HepG2 (cell line): ENCODE data around the gene SHISAL1. TPM values are rescaled to one million over a fixed set of nuclear protein-coding genes. Genes with fewer than 3 reads are reported as not detected.

Experiments
- ATAC-seq: fragments of 200-7000 bp; cut with Tn5 transposase; 3 replicates; pipeline ENCODE4 v1.9.1; 2020; ENCODE audit warnings: mild to moderate bottlenecking, moderate library complexity
- BruUV-seq: library from RNA; stranded (reverse); fragments of 400-500 nt; replicated peaks from 2 replicates; lab custom pipeline; 2021; lab: Mats Ljungman, UMichigan
- CTCF ChIA-PET: fragments of 300-600 bp; formaldehyde crosslinking; extraction: SDS; loops from one replicate; lab custom pipeline; 2021; ENCODE audit warnings: low total read pairs, inconsistent platforms, low intra/inter-chr PET ratio; lab: Yijun Ruan, JAX
- POLR2A ChIA-PET: fragments of 350-600 bp; sonication (Branson Sonifier 250); formaldehyde crosslinking; loops from one replicate; lab custom pipeline; 2020; ENCODE audit warnings: antibody characterized with exemption, inconsistent platforms; lab: Yijun Ruan, JAX
- DNase-seq: peaks from one replicate; pipeline ENCODE4 v3.0.0-alpha.2; 2015; ENCODE audit warnings: low spot score
- FAIRE-seq: peaks from 3 replicates; lab custom pipeline; 2011; peaks lifted over from hg19 to GRCh38; lab: Jason Lieb, UNC
- H2AFZ ChIP-seq: one replicate; pipeline ENCODE4 v1.6.1; 2011; ENCODE audit warnings: low read length, inconsistent platforms
- H3K27ac ChIP-seq: fragments of 300-600 bp; 3 replicates; pipeline ENCODE4 v1.8.0; 2011; ENCODE audit warnings: mixed run types, mild to moderate bottlenecking, mixed read lengths, low read length, inconsistent platforms; ENCODE audit not compliant: insufficient read depth; ENCODE audit errors: extremely low read length
- H3K27me3 ChIP-seq, 2 experiments: fragments of 200-600 bp in 1 of 2; 2 replicates in 1 of 2; 3 replicates in 1 of 2; pipeline versions ENCODE4 v1.6.0 to v1.8.0; 2011; ENCODE audit warnings: low read length in 2 of 2, mild to moderate bottlenecking in 2 of 2, moderate library complexity in 2 of 2, inconsistent platforms in 1 of 2; ENCODE audit not compliant: insufficient read depth in 2 of 2, control insufficient read depth in 1 of 2
- H3K36me3 ChIP-seq, 2 experiments: fragments of 200-600 bp in 1 of 2; replicated peaks in 1 of 2; 2 replicates in 1 of 2; 3 replicates in 1 of 2; pipeline versions ENCODE4 v1.5.1 to v1.8.0; 2011; ENCODE audit warnings: low read length in 2 of 2, inconsistent platforms in 1 of 2; ENCODE audit not compliant: insufficient read depth in 2 of 2, control insufficient read depth in 1 of 2
- H3K4me1 ChIP-seq: 2 replicates; pipeline ENCODE4 v1.5.1; 2012; ENCODE audit warnings: low read length, inconsistent platforms; ENCODE audit not compliant: insufficient read depth
- H3K4me2 ChIP-seq: 2 replicates; pipeline ENCODE4 v1.6.0; 2011; ENCODE audit warnings: low read depth, low read length, inconsistent platforms
- H3K4me3 ChIP-seq, 3 experiments: fragments of 200-600 bp in 1 of 3; sonication (generic), shearing (Covaris generic) in 1 of 3; replicated peaks in 1 of 3; 2 replicates each; pipeline ENCODE4 v1.5.1; 2011 to 2016; ENCODE audit warnings: low read length in 3 of 3, inconsistent platforms in 2 of 3, low read depth in 2 of 3, mild to moderate bottlenecking in 2 of 3, control low read depth in 1 of 3, mixed read lengths in 1 of 3; ENCODE audit not compliant: insufficient read depth in 1 of 3
- H3K79me2 ChIP-seq: one replicate; pipeline ENCODE4 v1.6.1; 2011; ENCODE audit warnings: low read length, inconsistent platforms; ENCODE audit not compliant: insufficient read depth
- H3K9ac ChIP-seq: 2 replicates; pipeline ENCODE4 v1.6.0; 2011; ENCODE audit warnings: mild to moderate bottlenecking, low read depth, low read length, inconsistent platforms; ENCODE audit not compliant: insufficient read depth
- H3K9me3 ChIP-seq: 2 replicates; pipeline ENCODE4 v1.5.1; 2012; ENCODE audit warnings: mild to moderate bottlenecking, low read length
- H4K20me1 ChIP-seq: 2 replicates; pipeline ENCODE4 v1.6.0; 2011; ENCODE audit warnings: inconsistent platforms, mild to moderate bottlenecking, low read length, moderate library complexity; ENCODE audit not compliant: insufficient read depth
- HHEX ChIP-seq: IDR thresholded peaks from 2 replicates; pipeline ENCODE4 v1.6.1; 2016; ENCODE audit warnings: control low read depth
- NFIB ChIP-seq: sonication (generic); formaldehyde crosslinking; IDR thresholded peaks from 2 replicates; pipeline ENCODE4 v1.9.0; 2021; ENCODE audit warnings: missing genetic modification reagents, mild to moderate bottlenecking, borderline replicate concordance
- PRDM10 ChIP-seq: sonication (generic); formaldehyde crosslinking; IDR thresholded peaks from 2 replicates; pipeline ENCODE4 v1.4.0; 2020; ENCODE audit warnings: low read depth, missing genetic modification reagents
- SRSF9 ChIP-seq: fragments of 200-400 bp; formaldehyde crosslinking; IDR thresholded peaks from 2 replicates; pipeline ENCODE4 v1.6.1; 2018; ENCODE audit warnings: borderline replicate concordance, mild to moderate bottlenecking, low read depth, low read length; ENCODE audit not compliant: insufficient read depth, poor library complexity, severe bottlenecking
- ZKSCAN5 ChIP-seq: sonication (generic); formaldehyde crosslinking; IDR thresholded peaks from 2 replicates; pipeline ENCODE4 v1.5.1; 2020; ENCODE audit warnings: mild to moderate bottlenecking, missing genetic modification reagents
- ZNF597 ChIP-seq: sonication (generic); formaldehyde crosslinking; IDR thresholded peaks from 2 replicates; pipeline ENCODE4 v1.5.0; 2020; ENCODE audit warnings: missing genetic modification reagents
- ZNF768 ChIP-seq: sonication (generic); formaldehyde crosslinking; IDR thresholded peaks from 2 replicates; pipeline ENCODE4 v1.4.0; 2020; ENCODE audit warnings: missing genetic modification reagents
- WGBS: methylation state at CpG from one replicate; pipeline ENCODE4 v1.1.6; 2017; ENCODE audit warnings: low lambda C conversion rate; 5-methylcytosine and 5-hydroxymethylcytosine counted together
- in situ Hi-C: cut with HindIII; loops from 2 replicates; pipeline ENCODE4 v1.10.0; 2017; ENCODE audit warnings: low pct_unique_long_range_greater_than_20kb; ENCODE audit not compliant: extremely low pct_ligation_motif_present
- intact Hi-C: fragments of 100-400 bp; cut with micrococcal nuclease; formaldehyde crosslinking; loops from one replicate; pipeline ENCODE4 v1.10.0; 2022; ENCODE audit not compliant: unreplicated experiment
- polyA plus RNA-seq, 8 experiments: library from polyadenylated mRNA; depleted of rRNA in 3 of 8; stranded (reverse) in 7 of 8; unstranded in 1 of 8; fragments of >200 nt; fragmentation: Illumina TruSeq in 4 of 8; extraction: Trizol in 4 of 8; gene quantifications; 2 replicates each; pipeline versions ENCODE4 v1.2.1 to v1.2.3, GENCODE V29; 2011 to 2016; ENCODE audit warnings: low read depth in 4 of 8, missing spikeins in 1 of 8, mixed read lengths in 1 of 8; ENCODE audit not compliant: insufficient read depth in 1 of 8
- total RNA-seq, 5 experiments: library from RNA; depleted of rRNA; stranded (reverse); fragments of >200 nt; fragmentation: Illumina TruSeq; extraction: Trizol; gene quantifications; 2 replicates each; pipeline ENCODE4 v1.2.3, GENCODE V29; 2016; ENCODE audit warnings: low read depth in 1 of 5

Gene SHISAL1
- total and polyA plus RNA-seq, 2 of the 13 experiments (the other 11 are each of a cell fraction or from before 2014, with no cell fraction given): not detected

GRCh38 chr22:44344407-44344806 lies 31.7 kb upstream of the SHISAL1 start (continued):
- TF ChIP-seq ZNF597 (CRISPR knock-in tag): no peak
- TF ChIP-seq ZKSCAN5 (CRISPR knock-in tag): no peak
- TF ChIP-seq HHEX (CRISPR knock-in tag): no peak
- no peak for TF ChIP-seq PRDM10 (CRISPR knock-in tag)
- no peak for TF ChIP-seq SRSF9

GRCh38 chr22:44342347-44342956 lies 29.7 kb upstream of the SHISAL1 start:
- H3K4me3 ChIP-seq: no peak overlapping the region
- H3K4me1 ChIP-seq: no peaks in the 10 kb centered on the region
- no peaks in the 10 kb centered on the region for H3K9me3 ChIP-seq
- 0% methylated on average over 2 of the region's 5 CpGs for WGBS
- TF ChIP-seq NFIB (CRISPR knock-in tag): no peak
- peak; percentile 53; the same call in 1 of the 2 replicates for TF ChIP-seq ZNF768 (CRISPR knock-in tag)
- ATAC-seq (no peak), FAIRE-seq (no peak), DNase-seq (no peak)
- intact Hi-C loops: no loop called here
- H3K27me3 ChIP-seq: peaks cover 0 to 34% of the 10 kb centered on the region in 2 experiments; a peak in 3 of 5 replicates
- H3K79me2 ChIP-seq: no peaks in the 10 kb centered on the region
- in situ Hi-C loops: no loop called here
- H3K36me3 ChIP-seq: no peaks in the 10 kb centered on the region
- ChIA-PET CTCF (no interaction called here), POLR2A (no interaction called here)
- BruUV-seq: no TSS peak
- H3K9ac ChIP-seq: no peak overlapping the region
- H3K4me2 ChIP-seq: no peak overlapping the region
- H4K20me1 ChIP-seq: no peaks in the 10 kb centered on the region
- no peak overlapping the region for H2AFZ ChIP-seq
- H3K27ac ChIP-seq: no peak overlapping the region
